SK-N-MC (cell line): ENCODE measurements around the gene ADAP1.

Source experiments
- EZH2 ChIP-seq: fragments of 200-600 bp; sonication (generic); IDR thresholded peaks from one replicate; pipeline ENCODE4 v1.6.1; 2017; ENCODE audit warnings: antibody characterized with exemption
- POLR2AphosphoS5 ChIP-seq: IDR thresholded peaks from 2 replicates; pipeline ENCODE4 v1.6.1; 2012; ENCODE audit warnings: mild to moderate bottlenecking, low read depth, low read length, borderline replicate concordance

DNA sequence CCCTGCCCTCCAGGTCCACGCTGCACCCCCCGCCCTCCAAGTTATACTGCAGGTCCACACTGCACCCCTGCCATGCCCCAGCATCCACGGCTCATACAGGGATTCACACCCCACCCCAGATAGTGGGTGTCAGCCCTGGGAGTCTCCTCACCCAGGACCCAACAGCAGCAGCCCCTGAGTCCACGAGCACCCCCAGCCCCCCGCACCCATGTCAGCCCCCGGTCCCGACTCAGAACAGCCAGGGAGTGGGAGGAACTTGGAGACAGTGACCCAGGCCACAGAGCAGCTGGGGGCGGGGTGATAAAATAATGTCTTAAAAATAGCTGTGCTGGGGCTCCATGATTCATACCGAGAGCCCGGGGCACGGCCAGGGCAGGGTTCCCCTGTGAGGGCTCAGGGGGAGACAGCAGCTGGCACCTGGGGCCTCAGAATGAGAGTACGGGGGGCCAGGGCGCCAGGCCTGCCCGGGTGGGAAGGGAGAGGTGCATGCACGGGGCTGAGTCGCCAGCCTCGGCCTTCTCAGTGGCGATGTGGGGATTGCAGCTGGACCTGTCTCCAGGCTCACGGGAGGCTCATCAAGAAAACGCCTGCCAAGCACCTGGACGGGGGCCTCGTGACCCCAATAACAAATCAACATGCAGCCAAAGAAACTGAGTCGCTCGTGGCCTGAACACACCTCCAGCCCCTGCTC is 29.8 kb downstream of the ADAP1 start:
- TF ChIP-seq POLR2AphosphoS5 = no peak
- TF ChIP-seq EZH2 = no peak
